ENCODE measurements around the gene KLHDC7A.

Gene KLHDC7A

GRCh38 chr1:18470671-18471355, 9.9 kb upstream of the KLHDC7A start:
- in situ Hi-C loops (cut with HindIII; ENCODE audit: low sequenced_read_pairs) = no loop called here

GRCh38 chr1:18473195-18473815, 7.4 kb upstream of the KLHDC7A start:
- in situ Hi-C loops (cut with HindIII; ENCODE audit: low sequenced_read_pairs) = no loop called here

GRCh38 chr1:18474559-18475175, 6.1 kb upstream of the KLHDC7A start:
- in situ Hi-C loops (cut with HindIII; ENCODE audit: low sequenced_read_pairs) = no loop called here

GRCh38 chr1:18475234-18475905, 5.4 kb upstream of the KLHDC7A start:
- in situ Hi-C loops (cut with HindIII; ENCODE audit: low sequenced_read_pairs) = no loop called here

GRCh38 chr1:18479454-18479853, 1.3 kb upstream of the KLHDC7A start:
- in situ Hi-C loops (cut with HindIII; ENCODE audit: low sequenced_read_pairs) = no loop called here

GRCh38 chr1:18481190-18481920, 625 bp downstream of the KLHDC7A start:
- in situ Hi-C loops (cut with HindIII; ENCODE audit: low sequenced_read_pairs) = no loop called here

- in situ Hi-C loops (cut with HindIII; ENCODE audit: low sequenced_read_pairs) = no loop called here
Observed at GRCh38 chr1:18481921-18482701, 1.4 kb downstream of the KLHDC7A start.

GRCh38 chr1:18482721-18483425, 2.1 kb downstream of the KLHDC7A start:
- in situ Hi-C loops (cut with HindIII; ENCODE audit: low sequenced_read_pairs) = no loop called here

- in situ Hi-C loops (cut with HindIII; ENCODE audit: low sequenced_read_pairs) = no loop called here
Observed at GRCh38 chr1:18484276-18484675, 3.5 kb downstream of the KLHDC7A start.

GRCh38 chr1:18484721-18485120, 4.0 kb downstream of the KLHDC7A start:
- in situ Hi-C loops (cut with HindIII; ENCODE audit: low sequenced_read_pairs) = no loop called here

- in situ Hi-C loops (cut with HindIII; ENCODE audit: low sequenced_read_pairs) = no loop called here
Observed at GRCh38 chr1:18485227-18485626, 4.5 kb downstream of the KLHDC7A start.

GRCh38 chr1:18486195-18486594, 5.5 kb downstream of the KLHDC7A start:
- in situ Hi-C loops (cut with HindIII; ENCODE audit: low sequenced_read_pairs) = no loop called here

GRCh38 chr1:18489417-18490143, 8.8 kb downstream of the KLHDC7A start:
- in situ Hi-C loops (cut with HindIII; ENCODE audit: low sequenced_read_pairs) = no loop called here

GRCh38 chr1:18491168-18491567, 10.4 kb downstream of the KLHDC7A start:
- in situ Hi-C loops (cut with HindIII; ENCODE audit: low sequenced_read_pairs) = no loop called here

GRCh38 chr1:18494304-18494703, 13.6 kb downstream of the KLHDC7A start:
- in situ Hi-C loops (cut with HindIII; ENCODE audit: low sequenced_read_pairs) = no loop called here

- in situ Hi-C loops (cut with HindIII; ENCODE audit: low sequenced_read_pairs) = no loop called here
Observed at GRCh38 chr1:18495635-18496034, 14.9 kb downstream of the KLHDC7A start.

GRCh38 chr1:18496056-18496455, 15.3 kb downstream of the KLHDC7A start:
- in situ Hi-C loops (cut with HindIII; ENCODE audit: low sequenced_read_pairs) = no loop called here

GRCh38 chr1:18496497-18497235, 15.9 kb downstream of the KLHDC7A start:
- in situ Hi-C loops (cut with HindIII; ENCODE audit: low sequenced_read_pairs) = no loop called here
